Gastrocnemius medialis (tissue), 4 donors: ENCODE results near the gene SUFU. TPM values are rescaled to one million over a fixed set of nuclear protein-coding genes. Genes with fewer than 3 reads are reported as not detected.

Experiments used
- ATAC-seq, 2 donors: fragments of 150-250 bp; one replicate each; pipeline ENCODE4 v1.9.1; 2016
- DNase-seq, 2 donors: peaks; one replicate each; pipeline ENCODE4 v3.0.0-alpha.2; 2019
- H3K27ac ChIP-seq, 4 donors: fragments of 200-600 bp; sonication (generic); 1 replicate in 1 of 4; 2 replicates in 3 of 4; pipeline ENCODE4 v1.5.1; 2016 to 2018; ENCODE audit warnings: mild to moderate bottlenecking in 2 of 4, moderate library complexity in 1 of 4
- H3K27me3 ChIP-seq, 3 donors: fragments of 200-600 bp; sonication (generic) in 2 of 3; 1 replicate in 1 of 3; 2 replicates in 2 of 3; pipeline versions ENCODE4 v1.5.1 to v1.6.0; 2016 to 2019; ENCODE audit warnings: mild to moderate bottlenecking in 1 of 3, moderate library complexity in 1 of 3
- H3K36me3 ChIP-seq, 2 donors: fragments of 200-600 bp; sonication (generic) in 1 of 2; one replicate each; pipeline ENCODE4 v1.5.1; 2017 to 2018
- H3K4me1 ChIP-seq, 2 donors: fragments of 200-600 bp; sonication (generic) in 1 of 2; one replicate each; pipeline ENCODE4 v1.5.1; 2016 to 2017; ENCODE audit warnings: mild to moderate bottlenecking in 2 of 2
- H3K4me3 ChIP-seq, 4 donors: fragments of 200-600 bp; sonication (generic) in 3 of 4; 1 replicate in 1 of 4; 2 replicates in 3 of 4; pipeline ENCODE4 v1.5.1; 2016 to 2019; ENCODE audit warnings: mild to moderate bottlenecking in 2 of 4
- H3K9me3 ChIP-seq, 3 donors: fragments of 200-600 bp; sonication (generic) in 2 of 3; 1 replicate in 1 of 3; 2 replicates in 2 of 3; pipeline ENCODE4 v1.5.1; 2016 to 2019
- CTCF ChIP-seq, 5 experiments: fragments of 450-650 bp in 3 of 5; fragments of 200-600 bp in 2 of 5; sonication (generic) in 2 of 5; IDR thresholded peaks in 4 of 5; conservative IDR thresholded peaks in 1 of 5; 1 replicate in 4 of 5; 2 replicates in 1 of 5; pipeline ENCODE4 v1.5.1; 2016 to 2019; ENCODE audit warnings: antibody characterized with exemption in 5 of 5, mild to moderate bottlenecking in 3 of 5, moderate library complexity in 3 of 5
- POLR2A ChIP-seq, 2 donors: fragments of 450-650 bp; IDR thresholded peaks; one replicate each; pipeline ENCODE4 v1.6.1; 2017; ENCODE audit warnings: antibody characterized with exemption in 2 of 2, mild to moderate bottlenecking in 2 of 2, moderate library complexity in 2 of 2
- in situ Hi-C, 4 donors: fragments of 200-750 bp; cut with MboI; loops; one replicate each; pipeline versions ENCODE4 v1.15.0 to v1.8.0; 2017; ENCODE audit warnings: low sequenced_read_pairs in 4 of 4
- intact Hi-C: fragments of 100-400 bp; cut with DNase I; formaldehyde crosslinking; loops from one replicate; pipeline ENCODE4 v1.15.1; 2023; ENCODE audit warnings: low total_unique reads
- total RNA-seq, 4 donors: library from RNA; depleted of rRNA; stranded (reverse); fragments of >200 nt; gene quantifications; one replicate each; pipeline versions ENCODE4 v1.1.0 to v1.2.3, GENCODE V29; 2016

The SUFU gene
- total RNA-seq, 4 donors from 2014 or later: 7.3 to 11.8 (median 7.9) TPM

- in situ Hi-C loops: no loop called here
- peak overlapping the region; percentile 56 to 73 (median 71) for H3K27ac ChIP-seq
- intact Hi-C loops: no loop called here
- peaks cover 0 to 5% of the 10 kb centered on the region in 2 donors for H3K36me3 ChIP-seq
- peaks cover 34 to 35% of the 10 kb centered on the region in 2 donors for H3K4me1 ChIP-seq
- no peak for TF ChIP-seq CTCF (IDR thresholded peaks at IDR 0.05 in 4 of 5, conservative IDR thresholded peaks at IDR 0.05 in 1 of 5)
- no peak for TF ChIP-seq POLR2A (IDR thresholded peaks at IDR 0.05)
- peak; percentile 36 to 77 for ATAC-seq
- H3K9me3 ChIP-seq: no peaks in the 10 kb centered on the region
- H3K27me3 ChIP-seq: no peaks in the 10 kb centered on the region
- H3K4me3 ChIP-seq: no peak overlapping the region
- DNase-seq: peak in 1 of 2 donors; percentile 71
Observed at GRCh38 chr10:102632394-102633111, 128.8 kb downstream of the SUFU start.

GRCh38 chr10:102633287-102633686 lies 129.5 kb downstream of the SUFU start:
- H3K4me1 ChIP-seq: peaks cover 27 to 28% of the 10 kb centered on the region in 2 donors
- intact Hi-C loops: no loop called here
- no peak for TF ChIP-seq POLR2A (IDR thresholded peaks at IDR 0.05)

GRCh38 chr10:102633848-102634247 lies 130.1 kb downstream of the SUFU start:
- TF ChIP-seq CTCF (IDR thresholded peaks at IDR 0.05 in 4 of 5, conservative IDR thresholded peaks at IDR 0.05 in 1 of 5) (no peak), POLR2A (IDR thresholded peaks at IDR 0.05) (no peak)
- Histone ChIP-seq H3K4me3 (no peak overlapping the region), H3K27ac (peak overlapping the region; percentile 56 to 73 (median 71)), H3K9me3 (no peaks in the 10 kb centered on the region), H3K4me1 (peaks cover 22% of the 10 kb centered on the region in 2 donors), H3K27me3 (no peaks in the 10 kb centered on the region), H3K36me3 (peaks cover 0 to 5% of the 10 kb centered on the region in 2 donors)
- in situ Hi-C loops: no loop called here
- ATAC-seq (no peak), DNase-seq (no peak)
- intact Hi-C loops: no loop called here

More at GRCh38 chr10:102633287-102633686, 129.5 kb downstream of the SUFU start:
- in situ Hi-C loops: no loop called here
- peak overlapping the region; percentile 56 to 73 (median 71) for H3K27ac ChIP-seq
- H3K4me3 ChIP-seq: no peak overlapping the region
- H3K36me3 ChIP-seq: peaks cover 0 to 5% of the 10 kb centered on the region in 2 donors
- DNase-seq (no peak), ATAC-seq (peak in 1 of 2 donors; percentile 11)
- no peaks in the 10 kb centered on the region for H3K27me3 ChIP-seq
- no peaks in the 10 kb centered on the region for H3K9me3 ChIP-seq

- in situ Hi-C loops: no loop called here
- Histone ChIP-seq H3K4me1 (peaks cover 22% of the 10 kb centered on the region in 2 donors), H3K9me3 (no peaks in the 10 kb centered on the region), H3K27me3 (no peaks in the 10 kb centered on the region), H3K27ac (peak overlapping the region in 2 of 4 donors; percentile 71), H3K4me3 (no peak overlapping the region), H3K36me3 (peaks cover 0 to 5% of the 10 kb centered on the region in 2 donors)
- no peak for ATAC-seq
- intact Hi-C loops: no loop called here
- TF ChIP-seq CTCF (IDR thresholded peaks at IDR 0.05 in 4 of 5, conservative IDR thresholded peaks at IDR 0.05 in 1 of 5) (no peak), POLR2A (IDR thresholded peaks at IDR 0.05) (no peak)
- no peak for DNase-seq
Observed at GRCh38 chr10:102634686-102635085, 130.9 kb downstream of the SUFU start.

- peak overlapping the region in 2 of 4 donors; percentile 22 to 26 for H3K27ac ChIP-seq
- peaks cover 0 to 3% of the 10 kb centered on the region in 2 donors for H3K36me3 ChIP-seq
- in situ Hi-C loops: no loop called here
- ATAC-seq (no peak), DNase-seq (no peak)
- no peak overlapping the region for H3K4me3 ChIP-seq
- intact Hi-C loops: no loop called here
- H3K4me1 ChIP-seq: peaks cover 22% of the 10 kb centered on the region in 2 donors
- no peak for TF ChIP-seq POLR2A (IDR thresholded peaks at IDR 0.05)
- TF ChIP-seq CTCF (IDR thresholded peaks at IDR 0.05 in 4 of 5, conservative IDR thresholded peaks at IDR 0.05 in 1 of 5): no peak
- H3K27me3 ChIP-seq: no peaks in the 10 kb centered on the region
- no peaks in the 10 kb centered on the region for H3K9me3 ChIP-seq
Observed at GRCh38 chr10:102635377-102635776, 131.6 kb downstream of the SUFU start.
